Neural cell (in vitro differentiated cells): ENCODE data around the gene PGP. TPM values are rescaled to one million over a fixed set of nuclear protein-coding genes. Genes with fewer than 3 reads are reported as not detected.

Source experiments
- H2AFZ ChIP-seq: fragments of 200-600, 300-800 bp; sonication (generic), shearing (Covaris generic); 2 replicates; pipeline ENCODE4 v1.6.0; 2014; ENCODE audit warnings: low read depth, mild to moderate bottlenecking, antibody characterized with exemption, low read length, moderate library complexity
- H3F3A ChIP-seq: fragments of 200-600 bp; shearing (Covaris generic); 2 replicates; pipeline ENCODE4 v1.6.1; 2016; ENCODE audit warnings: mild to moderate bottlenecking, moderate library complexity, mixed read lengths, antibody characterized with exemption, low read length; ENCODE audit not compliant: insufficient read depth, poor library complexity, severe bottlenecking
- H3K27ac ChIP-seq: fragments of 200-600, 300-800 bp; sonication (generic), shearing (Covaris generic); 2 replicates; pipeline ENCODE4 v1.5.1; 2014; ENCODE audit warnings: mild to moderate bottlenecking, low read length, moderate library complexity
- H3K27me3 ChIP-seq: fragments of 300-800, 200-600 bp; sonication (generic), shearing (Covaris generic); 2 replicates; pipeline ENCODE4 v1.6.0; 2014; ENCODE audit warnings: mild to moderate bottlenecking, low read depth, low read length, moderate library complexity; ENCODE audit not compliant: insufficient read depth
- H3K36me3 ChIP-seq: fragments of 300-800, 200-600 bp; sonication (generic), shearing (Covaris generic); 2 replicates; pipeline ENCODE4 v1.5.1; 2014; ENCODE audit warnings: mild to moderate bottlenecking, antibody characterized with exemption, low read length, moderate library complexity; ENCODE audit not compliant: insufficient read depth
- H3K4me2 ChIP-seq: fragments of 300-800, 200-600 bp; sonication (generic), shearing (Covaris generic); 2 replicates; pipeline ENCODE4 v1.6.0; 2014; ENCODE audit warnings: mild to moderate bottlenecking, low read length
- H3K4me3 ChIP-seq: fragments of 300-800, 200-600 bp; sonication (generic), shearing (Covaris generic); 2 replicates; pipeline ENCODE4 v1.5.1; 2014; ENCODE audit warnings: mild to moderate bottlenecking, low read length, moderate library complexity
- H3K79me2 ChIP-seq: fragments of 200-600 bp; shearing (Covaris generic); replicated peaks from 2 replicates; pipeline ENCODE4 v1.6.0; 2014; ENCODE audit warnings: mild to moderate bottlenecking, low read length, moderate library complexity; ENCODE audit not compliant: insufficient read depth
- H3K9ac ChIP-seq: fragments of 300-800, 200-600 bp; sonication (generic), shearing (Covaris generic); 2 replicates; pipeline ENCODE4 v1.6.1; 2016; ENCODE audit warnings: mild to moderate bottlenecking, low read length, mixed read lengths
- H3K9me2 ChIP-seq: fragments of 200-600 bp; shearing (Covaris generic); 2 replicates; pipeline ENCODE4 v1.6.1; 2016; ENCODE audit warnings: mild to moderate bottlenecking, low read length, mixed read lengths; ENCODE audit not compliant: insufficient read depth
- H3K9me3 ChIP-seq: fragments of 200-600, 300-800 bp; sonication (generic), shearing (Covaris generic); 2 replicates; pipeline ENCODE4 v1.6.1; 2016; ENCODE audit warnings: mild to moderate bottlenecking, mixed run types, low read length, moderate library complexity, mixed read lengths
- H4K20me1 ChIP-seq: fragments of 200-600 bp; shearing (Covaris generic); 2 replicates; pipeline ENCODE4 v1.6.1; 2016; ENCODE audit warnings: mild to moderate bottlenecking, mixed run types; ENCODE audit not compliant: insufficient read depth
- CTCF ChIP-seq: fragments of 450-650 bp; IDR thresholded peaks from 2 replicates; pipeline ENCODE4 v1.5.1; 2014; ENCODE audit warnings: antibody characterized with exemption, mild to moderate bottlenecking, moderate library complexity; ENCODE audit not compliant: poor library complexity, severe bottlenecking
- EP300 ChIP-seq: fragments of 450-650 bp; conservative IDR thresholded peaks from 2 replicates; pipeline ENCODE4 v1.6.1; 2014; ENCODE audit warnings: antibody characterized with exemption, mild to moderate bottlenecking, moderate library complexity; ENCODE audit not compliant: poor library complexity, severe bottlenecking
- EZH2 ChIP-seq: fragments of 200-600, 300-800 bp; shearing (Covaris generic), sonication (generic); IDR thresholded peaks from 2 replicates; pipeline ENCODE4 v1.6.1; 2014; ENCODE audit warnings: antibody characterized with exemption, low read length, borderline replicate concordance, mild to moderate bottlenecking; ENCODE audit not compliant: insufficient read depth, poor library complexity, severe bottlenecking
- MXI1 ChIP-seq: fragments of 450-650 bp; conservative IDR thresholded peaks from 2 replicates; pipeline ENCODE4 v1.6.1; 2014; ENCODE audit warnings: antibody characterized with exemption, mild to moderate bottlenecking; ENCODE audit not compliant: poor library complexity, severe bottlenecking
- POLR2AphosphoS5 ChIP-seq: IDR thresholded peaks from 2 replicates; pipeline ENCODE4 v1.6.1; 2012
- RAD21 ChIP-seq: fragments of 450-650 bp; conservative IDR thresholded peaks from 2 replicates; pipeline ENCODE4 v1.6.1; 2014; ENCODE audit warnings: antibody characterized with exemption, mild to moderate bottlenecking, moderate library complexity
- REST ChIP-seq: IDR thresholded peaks from 2 replicates; pipeline ENCODE4 v1.6.1; 2012; ENCODE audit warnings: borderline replicate concordance
- SMC3 ChIP-seq: fragments of 450-650 bp; conservative IDR thresholded peaks from 2 replicates; pipeline ENCODE4 v1.6.1; 2014; ENCODE audit warnings: antibody characterized with exemption, mild to moderate bottlenecking, moderate library complexity; ENCODE audit not compliant: poor library complexity
- TAF1 ChIP-seq: IDR thresholded peaks from 2 replicates; pipeline ENCODE4 v1.6.1; 2012; ENCODE audit warnings: low read depth
- polyA plus RNA-seq: library from polyadenylated mRNA; depleted of rRNA; stranded (reverse); fragments of >200 nt; gene quantifications from 2 replicates; pipeline ENCODE4 v1.2.3, GENCODE V29; 2014

PGP gene
- polyA plus RNA-seq, 1 donor from 2014 or later, result 44.1 TPM

- Histone ChIP-seq H3K9me3 (no peaks in the 10 kb centered on the region), H4K20me1 (no peaks in the 10 kb centered on the region), H3F3A (no peaks in the 10 kb centered on the region), H3K27ac (no peak overlapping the region), H3K36me3 (no peaks in the 10 kb centered on the region), H3K9me2 (no peaks in the 10 kb centered on the region), H3K4me2 (no peak overlapping the region), H3K9ac (no peak overlapping the region), H3K4me3 (no peak overlapping the region), H3K79me2 (peaks cover 26% of the 10 kb centered on the region), H2AFZ (no peak overlapping the region), H3K27me3 (no peaks in the 10 kb centered on the region)
- TF ChIP-seq EZH2, result no peak
- no peak for TF ChIP-seq REST
- TF ChIP-seq TAF1, result no peak
- TF ChIP-seq EP300, result no peak
- no peak for TF ChIP-seq RAD21
These were observed 12.3 kb upstream of the PGP start for GRCh38 chr16:2226918-2227317.

GRCh38 chr16:2226245-2226793, 11.7 kb upstream of the PGP start:
- TF ChIP-seq CTCF (no peak), EZH2 (no peak), MXI1 (no peak), RAD21 (no peak), EP300 (no peak), TAF1 (no peak), REST (no peak), SMC3 (no peak), POLR2AphosphoS5 (no peak)
- no peak overlapping the region for H3K4me2 ChIP-seq
- no peaks in the 10 kb centered on the region for H3F3A ChIP-seq
- no peak overlapping the region for H3K9ac ChIP-seq
- no peak overlapping the region for H3K27ac ChIP-seq
- no peaks in the 10 kb centered on the region for H4K20me1 ChIP-seq
- no peaks in the 10 kb centered on the region for H3K9me2 ChIP-seq
- no peak overlapping the region for H3K4me3 ChIP-seq
- peaks cover 26% of the 10 kb centered on the region for H3K79me2 ChIP-seq
- no peaks in the 10 kb centered on the region for H3K9me3 ChIP-seq
- no peaks in the 10 kb centered on the region for H3K36me3 ChIP-seq
- H2AFZ ChIP-seq, result no peak overlapping the region
- H3K27me3 ChIP-seq, result no peaks in the 10 kb centered on the region
